HG02884 (cell line): Measurements from ENCODE around the gene CNN3.

ENCODE experiments used
- ATAC-seq: cut with Tn5 transposase; IDR thresholded peaks from one replicate; pipeline ENCODE4 v1.9.1; 2021; ENCODE audit warnings: mild to moderate bottlenecking, moderate library complexity; ENCODE audit not compliant: unreplicated experiment

CNN3 gene

GRCh38 chr1:94892604-94893254, 34.2 kb downstream of the CNN3 start:
- no peak for ATAC-seq

DNA sequence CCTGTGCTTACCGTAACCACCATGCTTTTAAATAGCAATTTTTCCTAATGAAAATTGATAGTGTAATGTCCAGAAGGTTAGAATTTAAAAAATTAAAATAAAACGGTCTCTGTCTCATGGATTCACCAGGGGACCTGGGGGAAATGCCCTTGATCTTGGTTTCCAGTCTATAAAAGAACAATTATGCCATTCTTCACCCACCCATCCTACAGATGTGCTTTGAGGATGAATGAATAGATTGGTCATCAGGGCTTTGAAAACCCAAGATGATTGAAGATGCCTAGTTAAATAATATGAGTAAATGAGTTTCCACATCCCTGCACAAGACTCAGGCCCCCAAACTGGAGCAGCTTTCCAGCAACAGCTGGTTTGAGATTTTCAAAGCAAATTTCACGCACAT, 38.7 kb downstream of the CNN3 start:
- no peak for ATAC-seq

- no peak for ATAC-seq
These were observed 39.2 kb downstream of the CNN3 start for GRCh38 chr1:94887603-94888171.

GRCh38 chr1:94887106-94887505, 39.8 kb downstream of the CNN3 start:
- no peak for ATAC-seq

DNA sequence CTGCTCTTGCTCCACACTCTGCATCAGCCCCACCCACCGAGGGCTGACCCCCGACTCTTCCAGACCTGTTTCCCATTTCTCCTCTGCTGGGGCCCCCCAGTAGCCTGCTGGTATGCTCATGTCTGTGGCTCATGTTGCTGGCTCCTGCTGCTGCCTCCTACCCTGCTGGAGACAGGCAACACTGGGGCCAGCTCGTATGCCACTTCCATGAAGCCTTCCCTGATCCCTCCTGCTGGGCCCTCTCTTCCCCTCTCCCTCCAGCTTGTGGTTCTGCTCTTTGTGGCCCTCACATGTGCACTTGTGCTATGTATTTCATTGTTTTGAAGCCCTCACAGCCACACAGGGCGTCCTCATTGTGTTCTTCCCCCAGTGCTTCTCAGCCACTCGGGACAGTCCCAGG, 40.5 kb downstream of the CNN3 start:
- ATAC-seq, result no peak

GRCh38 chr1:94884507-94884906, 42.4 kb downstream of the CNN3 start:
- no peak for ATAC-seq

- ATAC-seq, result no peak
These were observed 42.8 kb downstream of the CNN3 start for GRCh38 chr1:94884106-94884505.

GRCh38 chr1:94883691-94884090, 43.2 kb downstream of the CNN3 start:
- ATAC-seq, result no peak

GRCh38 chr1:94878329-94878728, 48.6 kb downstream of the CNN3 start:
- no peak for ATAC-seq

GRCh38 chr1:94876362-94876761, 50.5 kb downstream of the CNN3 start:
- ATAC-seq, result no peak

DNA sequence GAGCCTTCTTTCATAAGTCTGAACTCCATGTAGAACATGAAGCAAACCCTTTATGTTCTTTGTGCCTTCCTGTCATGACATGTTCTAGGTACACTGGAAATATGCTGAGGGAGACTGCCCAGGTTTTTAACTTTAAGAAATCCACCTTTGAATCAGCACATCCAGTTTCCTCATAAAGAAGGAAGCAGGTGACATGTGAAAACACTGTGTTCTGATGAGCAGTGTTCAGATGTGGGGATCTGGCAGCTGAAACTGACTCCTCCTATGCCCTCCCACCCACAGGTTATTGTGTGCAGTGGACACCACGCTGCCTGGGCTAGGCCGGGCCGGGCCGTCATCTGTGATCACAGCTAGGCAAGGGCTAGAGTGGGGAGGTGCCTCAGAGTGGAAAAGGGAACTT, 51.1 kb downstream of the CNN3 start:
- ATAC-seq, result peak; percentile 46

- ATAC-seq, result no peak
These were observed 52.5 kb downstream of the CNN3 start for GRCh38 chr1:94874423-94874822.

GRCh38 chr1:94873520-94874351, 53.2 kb downstream of the CNN3 start:
- no peak for ATAC-seq

- ATAC-seq, result no peak
These were observed 54.0 kb downstream of the CNN3 start for GRCh38 chr1:94872771-94873495.

- no peak for ATAC-seq
These were observed 55.9 kb downstream of the CNN3 start for GRCh38 chr1:94871031-94871430.

DNA sequence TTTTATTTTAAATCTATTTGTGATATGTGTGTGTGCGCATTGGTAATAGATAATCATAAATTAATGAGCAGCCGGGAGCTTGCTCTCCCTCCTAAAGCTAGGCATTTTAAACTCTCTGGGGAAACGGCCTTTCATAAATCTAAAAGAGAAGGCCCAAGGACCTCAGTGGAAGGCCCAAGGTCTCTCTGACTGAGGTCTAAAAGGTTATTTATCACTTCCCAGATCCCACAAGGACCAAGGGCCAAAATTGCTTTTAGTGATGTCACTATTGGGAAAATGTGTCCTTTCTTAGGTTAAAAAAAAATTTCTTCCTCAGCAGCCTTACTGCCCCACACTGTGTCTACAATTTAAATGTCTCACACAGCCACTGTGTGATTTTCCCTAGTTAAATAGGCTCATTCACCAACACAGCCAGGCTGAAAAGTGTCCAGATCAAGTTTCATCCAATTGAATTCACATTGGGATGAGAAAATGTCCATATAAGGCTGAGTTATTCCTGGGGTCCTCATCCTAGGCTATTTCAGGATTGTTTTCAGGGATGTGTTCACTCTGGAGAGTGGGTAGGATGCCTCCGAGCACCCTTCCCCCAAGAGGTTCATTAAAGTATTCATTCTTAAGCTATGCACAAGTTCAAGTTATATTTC, 60.6 kb downstream of the CNN3 start:
- no peak for ATAC-seq

- ATAC-seq, result no peak
These were observed 61.5 kb downstream of the CNN3 start for GRCh38 chr1:94865360-94865759.

DNA sequence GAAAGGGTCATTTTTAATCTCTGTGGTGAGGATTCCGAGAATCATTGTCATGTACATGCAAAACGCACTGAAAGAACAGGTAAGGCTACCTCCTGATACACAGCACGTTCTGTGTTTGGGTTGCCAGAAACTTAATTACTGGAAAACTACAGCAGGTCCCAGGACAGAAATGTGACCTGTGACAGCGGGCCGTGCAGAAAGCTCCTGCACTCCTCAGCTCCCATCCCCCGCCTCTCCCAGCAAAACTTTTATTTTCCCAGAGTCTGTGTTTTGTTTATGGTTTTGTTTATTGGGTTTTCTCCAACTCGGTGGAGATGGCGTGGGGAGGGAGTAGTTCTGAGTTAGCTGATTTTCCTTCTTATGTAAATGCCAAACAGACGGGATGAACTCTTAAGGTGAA, 62.1 kb downstream of the CNN3 start:
- ATAC-seq, result no peak

DNA sequence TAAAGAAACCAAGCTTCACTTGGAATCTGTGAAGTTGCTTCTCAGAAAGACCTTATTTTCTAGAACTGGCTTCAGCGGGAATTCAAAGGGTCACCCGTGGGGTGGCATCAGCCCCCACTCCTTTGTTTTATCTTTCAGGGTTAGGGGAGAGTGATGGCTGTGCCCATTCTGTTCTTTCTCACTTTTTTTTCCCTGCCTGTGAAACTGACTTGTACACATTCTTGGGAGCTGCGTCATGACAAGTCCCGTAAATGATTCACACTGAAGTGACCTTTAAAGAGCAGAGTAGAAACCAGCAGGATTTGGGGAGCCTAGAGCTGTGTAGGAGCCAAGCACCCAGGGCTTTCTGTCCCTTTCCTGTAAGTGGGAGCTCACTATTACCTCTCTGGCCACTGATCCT, 63.0 kb downstream of the CNN3 start:
- ATAC-seq, result no peak

DNA sequence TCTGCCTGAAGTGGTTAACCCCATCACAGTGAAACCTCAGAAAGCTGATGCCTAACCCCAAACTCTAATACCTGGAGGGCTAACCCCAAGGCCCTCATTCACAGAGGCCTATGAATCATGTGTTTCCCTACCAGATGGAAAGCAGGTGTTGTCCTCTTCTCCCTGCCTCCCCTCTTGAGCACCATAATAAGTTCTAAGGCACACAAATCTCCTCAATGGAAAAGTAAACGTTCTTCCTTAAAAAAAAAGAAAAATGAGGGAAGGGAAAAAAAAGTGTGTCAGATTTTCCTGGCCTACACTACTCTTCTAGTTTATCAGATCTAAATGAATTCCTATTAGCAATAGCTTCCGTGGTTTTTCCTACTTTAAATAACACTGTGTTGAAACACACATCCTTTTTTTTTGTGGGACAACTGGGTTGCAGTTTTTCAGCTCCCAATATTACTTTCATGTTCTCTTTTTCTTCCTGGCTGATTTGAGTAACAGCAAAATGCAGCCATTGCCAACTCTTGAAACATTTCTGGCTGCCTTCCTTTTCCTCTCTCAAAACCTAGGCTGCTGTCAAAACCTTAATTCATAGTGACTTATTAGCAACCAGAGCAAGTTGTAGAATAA, 63.5 kb downstream of the CNN3 start:
- ATAC-seq, result no peak

DNA sequence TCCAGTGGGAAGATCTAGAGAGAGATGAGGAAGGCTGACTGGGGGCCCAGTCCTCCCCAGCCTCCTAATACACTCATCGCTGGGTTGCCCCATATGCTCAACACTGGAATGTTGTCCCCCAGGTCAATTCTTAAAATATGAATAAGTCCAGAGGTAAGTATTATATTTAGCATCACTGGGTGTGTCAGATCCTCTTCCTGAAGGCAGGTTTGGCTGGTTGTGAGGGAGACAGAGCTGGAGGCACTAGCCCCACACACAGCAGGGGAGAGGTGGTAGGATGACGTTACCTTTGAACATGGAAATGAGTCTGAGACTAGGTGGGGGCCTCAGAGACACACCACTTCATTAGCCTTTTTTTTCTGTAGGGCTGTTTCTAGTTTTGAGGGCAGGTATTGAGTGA, 64.2 kb downstream of the CNN3 start:
- ATAC-seq, result no peak
